ENCODE data around the gene ZNF43.

ZNF43 gene

GRCh38 chr19:21848706-21849105, 12.7 kb upstream of the ZNF43 start:
- H3K36me3 ChIP-seq (ENCODE audit: insufficient read depth, low read length), result peaks cover 75% of the 10 kb centered on the region
- H3K27ac ChIP-seq (ENCODE audit: low read length), result no peak overlapping the region
- H3K4me3 ChIP-seq (ENCODE audit: low read depth in 1 of 2, low read length in 2 of 2), result peak overlapping the region in 1 of 2 experiments; percentile 7; a peak in 1 of 4 replicates
- H3K79me2 ChIP-seq (ENCODE audit: insufficient read depth, low read length), result peaks cover 81% of the 10 kb centered on the region
- DNase-seq (no peak), ATAC-seq (ENCODE audit: insufficient read depth, low read depth) (no peak)
- no peaks in the 10 kb centered on the region for H3K9me3 ChIP-seq (ENCODE audit: insufficient read depth, low read length, severe bottlenecking)
- H3K27me3 ChIP-seq (ENCODE audit: insufficient read depth, low read length, poor library complexity), result no peaks in the 10 kb centered on the region
- H2AFZ ChIP-seq (ENCODE audit: low read depth, low read length), result no peak overlapping the region
- peak overlapping the region; percentile 75 for H3K4me2 ChIP-seq (ENCODE audit: insufficient read depth, low read length)
- H3K4me1 ChIP-seq (ENCODE audit: insufficient read depth, low read length), result peaks cover 43% of the 10 kb centered on the region
- peaks cover 43% of the 10 kb centered on the region; the same call in 1 of the 2 replicates for H4K20me1 ChIP-seq (ENCODE audit: insufficient read depth, low read length)
- TF ChIP-seq EZH2 (IDR thresholded peaks at IDR 0.05; ENCODE audit: borderline replicate concordance, low read depth, low read length, severe bottlenecking) (no peak), CTCF (IDR thresholded peaks at IDR 0.05; ENCODE audit: borderline replicate concordance, extremely low read depth, low read length, poor library complexity, severe bottlenecking) (no peak)
- no peak overlapping the region for H3K9ac ChIP-seq (ENCODE audit: low read depth, low read length)

- no peak for TF ChIP-seq EZH2 (IDR thresholded peaks at IDR 0.05; ENCODE audit: borderline replicate concordance, low read depth, low read length, severe bottlenecking)
- TF ChIP-seq CTCF (IDR thresholded peaks at IDR 0.05; ENCODE audit: borderline replicate concordance, extremely low read depth, low read length, poor library complexity, severe bottlenecking), result no peak
- Histone ChIP-seq H3K9ac (ENCODE audit: low read depth, low read length) (no peak overlapping the region), H3K9me3 (ENCODE audit: insufficient read depth, low read length, severe bottlenecking) (no peaks in the 10 kb centered on the region), H3K27ac (ENCODE audit: low read length) (no peak overlapping the region), H3K36me3 (ENCODE audit: insufficient read depth, low read length) (peaks cover 94% of the 10 kb centered on the region), H3K4me3 (ENCODE audit: low read depth in 1 of 2, low read length in 2 of 2) (no peak overlapping the region), H3K4me1 (ENCODE audit: insufficient read depth, low read length) (peaks cover 21% of the 10 kb centered on the region), H3K27me3 (ENCODE audit: insufficient read depth, low read length, poor library complexity) (no peaks in the 10 kb centered on the region), H2AFZ (ENCODE audit: low read depth, low read length) (no peak overlapping the region), H4K20me1 (ENCODE audit: insufficient read depth, low read length) (peaks cover 39% of the 10 kb centered on the region; the same call in 1 of the 2 replicates), H3K79me2 (ENCODE audit: insufficient read depth, low read length) (peaks cover 71% of the 10 kb centered on the region), H3K4me2 (ENCODE audit: insufficient read depth, low read length) (no peak overlapping the region)
- ATAC-seq (ENCODE audit: insufficient read depth, low read depth), result no peak
- no peak for DNase-seq
These were observed 7.1 kb upstream of the ZNF43 start for GRCh38 chr19:21843081-21843480.

- no peak overlapping the region for H3K4me2 ChIP-seq (ENCODE audit: insufficient read depth, low read length)
- peaks cover 85% of the 10 kb centered on the region for H3K36me3 ChIP-seq (ENCODE audit: insufficient read depth, low read length)
- no peak for TF ChIP-seq CTCF (IDR thresholded peaks at IDR 0.05; ENCODE audit: borderline replicate concordance, extremely low read depth, low read length, poor library complexity, severe bottlenecking)
- no peak for TF ChIP-seq EZH2 (IDR thresholded peaks at IDR 0.05; ENCODE audit: borderline replicate concordance, low read depth, low read length, severe bottlenecking)
These were observed 5.6 kb upstream of the ZNF43 start for GRCh38 chr19:21841488-21842097.

More at GRCh38 chr19:21841488-21842097, 5.6 kb upstream of the ZNF43 start:
- DNase-seq (no peak), ATAC-seq (ENCODE audit: insufficient read depth, low read depth) (no peak)
- Histone ChIP-seq H3K9ac (ENCODE audit: low read depth, low read length) (no peak overlapping the region), H2AFZ (ENCODE audit: low read depth, low read length) (no peak overlapping the region), H3K4me3 (ENCODE audit: low read depth in 1 of 2, low read length in 2 of 2) (no peak overlapping the region), H4K20me1 (ENCODE audit: insufficient read depth, low read length) (peaks cover 28% of the 10 kb centered on the region; the same call in 1 of the 2 replicates), H3K27ac (ENCODE audit: low read length) (no peak overlapping the region), H3K9me3 (ENCODE audit: insufficient read depth, low read length, severe bottlenecking) (no peaks in the 10 kb centered on the region), H3K27me3 (ENCODE audit: insufficient read depth, low read length, poor library complexity) (no peaks in the 10 kb centered on the region), H3K79me2 (ENCODE audit: insufficient read depth, low read length) (peaks cover 56% of the 10 kb centered on the region), H3K4me1 (ENCODE audit: insufficient read depth, low read length) (peaks cover 29% of the 10 kb centered on the region)

Data from DND-41 (cell line).